Panc1 (cell line): ENCODE data around the gene GSTM1. TPM values are rescaled to one million over a fixed set of nuclear protein-coding genes. Genes with fewer than 3 reads are reported as not detected.

Experiments used
- ATAC-seq: fragments of 200-7000 bp; cut with Tn5 transposase; 2 replicates; pipeline ENCODE4 v1.9.1; 2020; ENCODE audit warnings: mild to moderate bottlenecking, moderate library complexity
- BruUV-seq: library from RNA; stranded (reverse); fragments of 400-500 nt; replicated peaks from 2 replicates; lab custom pipeline; 2021; lab: Mats Ljungman, UMichigan
- CTCF ChIA-PET: fragments of 300-600 bp; sonication (Branson Sonifier 250); formaldehyde crosslinking; loops from one replicate; lab custom pipeline; 2022; ENCODE audit warnings: antibody characterized with exemption; lab: Charles Lee
- POLR2A ChIA-PET: fragments of 300-600 bp; sonication (Branson Sonifier 250); formaldehyde crosslinking; loops from one replicate; lab custom pipeline; 2022; ENCODE audit warnings: antibody characterized with exemption; lab: Charles Lee
- DNase-seq: peaks from one replicate; pipeline ENCODE4 v3.0.0-alpha.2; 2010; ENCODE audit warnings: low read depth, low spot score
- H3K27ac ChIP-seq: 2 replicates; pipeline ENCODE4 v1.5.1; 2011; ENCODE audit warnings: mild to moderate bottlenecking, low read length, inconsistent platforms
- H3K27me3 ChIP-seq: fragments of 200-500 bp; sonication (Bioruptor generic); 2 replicates; pipeline ENCODE4 v1.6.0; 2014; ENCODE audit warnings: low read length, inconsistent platforms; ENCODE audit not compliant: control insufficient read depth, insufficient read depth
- H3K36me3 ChIP-seq: fragments of 200-500 bp; sonication (Bioruptor generic); 2 replicates; pipeline ENCODE4 v1.5.1; 2014; ENCODE audit warnings: inconsistent platforms, mild to moderate bottlenecking, low read length, moderate library complexity; ENCODE audit not compliant: control insufficient read depth, insufficient read depth
- H3K4me1 ChIP-seq: 2 replicates; pipeline ENCODE4 v1.5.1; 2011; ENCODE audit warnings: inconsistent platforms, mild to moderate bottlenecking, low read length, moderate library complexity; ENCODE audit not compliant: control insufficient read depth, insufficient read depth
- H3K4me3 ChIP-seq, 2 experiments: 2 replicates each; pipeline ENCODE4 v1.5.1; 2011 to 2012; ENCODE audit warnings: low read depth in 2 of 2, low read length in 2 of 2, mild to moderate bottlenecking in 2 of 2, inconsistent platforms in 1 of 2, moderate library complexity in 1 of 2
- H3K9me3 ChIP-seq: fragments of 200-500 bp; sonication (Bioruptor generic); 2 replicates; pipeline ENCODE4 v1.5.1; 2014; ENCODE audit warnings: low read depth, mild to moderate bottlenecking, inconsistent platforms, low read length, moderate library complexity; ENCODE audit not compliant: control insufficient read depth, insufficient read depth
- POLR2AphosphoS5 ChIP-seq: IDR thresholded peaks from 2 replicates; pipeline ENCODE4 v1.6.1; 2012; ENCODE audit warnings: mild to moderate bottlenecking, low read depth, low read length, moderate library complexity
- REST ChIP-seq, 2 experiments: IDR thresholded peaks; 2 replicates each; pipeline ENCODE4 v1.6.1; 2011 to 2012; ENCODE audit warnings: low read depth in 2 of 2, control low read depth in 1 of 2, low read length in 1 of 2, mild to moderate bottlenecking in 1 of 2, moderate library complexity in 1 of 2; ENCODE audit not compliant: insufficient read depth in 1 of 2
- SIN3A ChIP-seq: IDR thresholded peaks from 2 replicates; pipeline ENCODE4 v1.6.1; 2012; ENCODE audit warnings: low read depth, mild to moderate bottlenecking, low read length, moderate library complexity, borderline replicate concordance; ENCODE audit not compliant: insufficient read depth
- TCF7L2 ChIP-seq: IDR thresholded peaks from 2 replicates; pipeline ENCODE4 v1.6.1; 2011; ENCODE audit warnings: mild to moderate bottlenecking, low read depth, low read length, inconsistent platforms
- in situ Hi-C: cut with HindIII; loops from 2 replicates; pipeline ENCODE4 v1.10.0; 2016; ENCODE audit warnings: low sequenced_read_pairs, low pct_unique_long_range_greater_than_20kb
- intact Hi-C: fragments of 100-400 bp; cut with micrococcal nuclease; formaldehyde crosslinking; loops from one replicate; pipeline ENCODE4 v1.10.0; 2022; ENCODE audit not compliant: unreplicated experiment
- total RNA-seq: library from RNA; stranded (reverse); gene quantifications from one replicate; pipeline ENCODE4 v1.2.1, GENCODE V29; 2021; ENCODE audit not compliant: unreplicated experiment
- TF ChIP-seq, protein P1 (sequence below): fragments of 450-650 bp; IDR thresholded peaks from 2 replicates; pipeline ENCODE4 v1.5.1; 2017; ENCODE audit warnings: mild to moderate bottlenecking

The GSTM1 gene
- total RNA-seq, 1 experiment from 2014 or later = not detected

DNA sequence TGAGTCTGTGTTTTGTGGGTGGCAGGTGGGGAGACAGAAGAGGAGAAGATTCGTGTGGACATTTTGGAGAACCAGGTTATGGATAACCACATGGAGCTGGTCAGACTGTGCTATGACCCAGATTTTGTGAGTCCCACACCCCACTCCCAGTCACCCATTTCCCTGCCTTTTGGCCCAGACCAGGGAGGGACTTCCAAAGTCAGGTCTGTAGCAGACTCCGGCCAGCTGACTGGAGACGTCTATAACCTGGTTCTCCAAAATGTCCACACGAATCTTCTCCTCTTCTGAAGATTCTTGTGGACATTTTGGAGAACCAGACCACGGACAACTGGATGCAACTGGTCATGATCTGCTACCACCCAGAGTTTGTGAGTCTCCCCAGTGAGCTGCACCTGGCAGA, 26.0 kb downstream of the GSTM1 start:
- CTCF ChIA-PET = no interaction called here
- Histone ChIP-seq H3K27ac (no peak overlapping the region), H3K9me3 (no peaks in the 10 kb centered on the region), H3K27me3 (no peaks in the 10 kb centered on the region), H3K36me3 (no peaks in the 10 kb centered on the region), H3K4me3 (no peak overlapping the region), H3K4me1 (no peaks in the 10 kb centered on the region)
- POLR2A ChIA-PET = no interaction called here
- ATAC-seq (no peak), DNase-seq (no peak)
- in situ Hi-C loops (no loop called here), intact Hi-C loops (no loop called here)
- no TSS peak for BruUV-seq
- no peak for TF ChIP-seq SIN3A
- TF ChIP-seq POLR2AphosphoS5 = no peak
- TF ChIP-seq REST (IDR thresholded peaks at IDR 0.05; ENCODE audit: insufficient read depth in 1 of 2, low read depth in 2 of 2, low read length in 1 of 2) = no peak
- no peak for TF ChIP-seq TCF7L2
- TF ChIP-seq, protein P1, sequence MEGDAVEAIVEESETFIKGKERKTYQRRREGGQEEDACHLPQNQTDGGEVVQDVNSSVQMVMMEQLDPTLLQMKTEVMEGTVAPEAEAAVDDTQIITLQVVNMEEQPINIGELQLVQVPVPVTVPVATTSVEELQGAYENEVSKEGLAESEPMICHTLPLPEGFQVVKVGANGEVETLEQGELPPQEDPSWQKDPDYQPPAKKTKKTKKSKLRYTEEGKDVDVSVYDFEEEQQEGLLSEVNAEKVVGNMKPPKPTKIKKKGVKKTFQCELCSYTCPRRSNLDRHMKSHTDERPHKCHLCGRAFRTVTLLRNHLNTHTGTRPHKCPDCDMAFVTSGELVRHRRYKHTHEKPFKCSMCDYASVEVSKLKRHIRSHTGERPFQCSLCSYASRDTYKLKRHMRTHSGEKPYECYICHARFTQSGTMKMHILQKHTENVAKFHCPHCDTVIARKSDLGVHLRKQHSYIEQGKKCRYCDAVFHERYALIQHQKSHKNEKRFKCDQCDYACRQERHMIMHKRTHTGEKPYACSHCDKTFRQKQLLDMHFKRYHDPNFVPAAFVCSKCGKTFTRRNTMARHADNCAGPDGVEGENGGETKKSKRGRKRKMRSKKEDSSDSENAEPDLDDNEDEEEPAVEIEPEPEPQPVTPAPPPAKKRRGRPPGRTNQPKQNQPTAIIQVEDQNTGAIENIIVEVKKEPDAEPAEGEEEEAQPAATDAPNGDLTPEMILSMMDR = no peak

DNA sequence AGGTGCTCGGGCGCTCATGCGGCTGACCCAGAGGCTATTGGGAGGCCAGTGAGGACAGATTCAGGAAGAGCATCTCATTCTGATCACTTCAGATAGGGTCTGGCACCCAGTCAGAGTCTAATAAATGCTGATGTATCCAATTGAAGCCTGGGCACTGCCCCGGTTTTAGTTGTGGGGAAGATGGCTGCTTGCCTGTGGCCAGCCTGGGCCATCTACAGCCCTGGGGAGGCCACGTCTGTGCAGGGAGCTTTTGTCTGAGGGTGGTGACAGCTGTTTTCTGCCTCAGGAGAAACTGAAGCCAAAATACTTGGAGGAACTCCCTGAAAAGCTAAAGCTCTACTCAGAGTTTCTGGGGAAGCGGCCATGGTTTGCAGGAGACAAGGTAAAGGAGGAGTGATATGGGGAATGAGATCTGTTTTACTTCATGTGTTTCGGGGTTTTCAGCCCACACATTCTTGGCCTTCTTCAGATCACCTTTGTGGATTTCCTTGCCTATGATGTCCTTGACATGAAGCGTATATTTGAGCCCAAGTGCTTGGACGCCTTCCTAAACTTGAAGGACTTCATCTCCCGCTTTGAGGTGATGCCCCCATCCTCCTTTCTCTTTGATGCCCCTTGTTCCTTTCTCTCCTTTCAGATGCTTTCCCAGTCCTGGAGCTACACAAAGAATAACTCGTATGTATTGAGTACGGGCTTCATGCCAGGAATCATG, 27.2 kb downstream of the GSTM1 start:
- DNase-seq (no peak), ATAC-seq (no peak)
- Histone ChIP-seq H3K4me1 (no peaks in the 10 kb centered on the region), H3K27me3 (no peaks in the 10 kb centered on the region), H3K36me3 (no peaks in the 10 kb centered on the region), H3K27ac (no peak overlapping the region), H3K4me3 (no peak overlapping the region), H3K9me3 (no peaks in the 10 kb centered on the region)
- BruUV-seq = no TSS peak
- in situ Hi-C loops (no loop called here), intact Hi-C loops (no loop called here)
- no peak for TF ChIP-seq POLR2AphosphoS5
- POLR2A ChIA-PET = no interaction called here
- CTCF ChIA-PET = interaction anchor here (0.6 to 0.7 kb wide), 2 partner anchors 53 to 181 kb away, joined by 3 to 5 read pairs; no protein-coding TSS in a partner anchor

- Histone ChIP-seq H3K9me3 (no peaks in the 10 kb centered on the region), H3K27me3 (no peaks in the 10 kb centered on the region), H3K4me1 (no peaks in the 10 kb centered on the region), H3K36me3 (no peaks in the 10 kb centered on the region), H3K4me3 (no peak overlapping the region), H3K27ac (no peak overlapping the region)
- intact Hi-C loops (no loop called here), in situ Hi-C loops (no loop called here)
- TF ChIP-seq, protein P1 = no peak
- TF ChIP-seq POLR2AphosphoS5 = no peak
- no peak for TF ChIP-seq TCF7L2
- no peak for TF ChIP-seq REST (IDR thresholded peaks at IDR 0.05; ENCODE audit: insufficient read depth in 1 of 2, low read depth in 2 of 2, low read length in 1 of 2)
- TF ChIP-seq SIN3A = no peak
- CTCF ChIA-PET = no interaction called here
- POLR2A ChIA-PET = no interaction called here
- BruUV-seq = no TSS peak
- DNase-seq = no peak
- ATAC-seq = no peak
Measured at GRCh38 chr1:109716121-109716520, 28.5 kb downstream of the GSTM1 start.
